Measurements from ENCODE around the gene IFT172. TPM values are rescaled to one million over a fixed set of nuclear protein-coding genes. Genes with fewer than 3 reads are reported as not detected.

The IFT172 gene
- total RNA-seq, 1 experiment from 2014 or later, result 25.3 TPM

- DNase-seq (ENCODE audit: low spot score), result peak; percentile 51
- POLR2A ChIA-PET, result interaction anchor here (0.6 to 1.5 kb wide), 4 partner anchors 23 to 390 kb away, joined by 3 to 5 read pairs (median 3); partner anchors contain the start of genes CCDC121 and GPN1
- Mint-ChIP-seq H3K4me1 (peaks cover 18% of the 10 kb centered on the region), H3K4me3 (peak overlapping the region; percentile 84), H3K36me3 (peaks cover 13% of the 10 kb centered on the region), H3K27me3 (ENCODE audit: low read depth) (peaks cover 13% of the 10 kb centered on the region), H3K27ac (peak overlapping the region; percentile 97), H3K9me3 (peaks cover 8% of the 10 kb centered on the region)
- CTCF ChIA-PET, result interaction anchor here (0.6 to 3.9 kb wide), 6 partner anchors 9 to 275 kb away, joined by 3 to 52 read pairs (median 4); partner anchors contain the start of gene NRBP1
- ATAC-seq, result peak; percentile 55
- TF ChIP-seq CTCF (IDR thresholded peaks at IDR 0.05), result peak; percentile 64
- no peak for TF ChIP-seq ETV6 (CRISPR knock-in tag; IDR thresholded peaks at IDR 0.05)
- TF ChIP-seq ATF1 (CRISPR knock-in tag; IDR thresholded peaks at IDR 0.05), result no peak
- TF ChIP-seq KAT7 (CRISPR knock-in tag; IDR thresholded peaks at IDR 0.05; ENCODE audit: borderline replicate concordance), result no peak
Measured at GRCh38 chr2:27407798-27408491, 81.6 kb downstream of the IFT172 start.

GRCh38 chr2:27400348-27401135 lies 89.0 kb downstream of the IFT172 start:
- ATAC-seq, result no peak
- Mint-ChIP-seq H3K4me1 (peaks cover 3% of the 10 kb centered on the region), H3K36me3 (peaks cover 7% of the 10 kb centered on the region), H3K27me3 (ENCODE audit: low read depth) (no peaks in the 10 kb centered on the region), H3K27ac (peak overlapping the region; percentile 39), H3K4me3 (no peak overlapping the region), H3K9me3 (no peaks in the 10 kb centered on the region)
- DNase-seq (ENCODE audit: low spot score), result no peak
- POLR2A ChIA-PET, result no interaction called here
- TF ChIP-seq NR1H2 (CRISPR knock-in tag; IDR thresholded peaks at IDR 0.05), result no peak
- TF ChIP-seq GTF2I (CRISPR knock-in tag; conservative IDR thresholded peaks at IDR 0.05), result no peak
- CTCF ChIA-PET, result no interaction called here

- no peak for DNase-seq (ENCODE audit: low spot score)
- no peaks in the 10 kb centered on the region for H3K9me3 Mint-ChIP-seq
- peak overlapping the region; percentile 91 for H3K27ac Mint-ChIP-seq
- H3K4me3 Mint-ChIP-seq, result no peak overlapping the region
- H3K4me1 Mint-ChIP-seq, result peaks cover 3% of the 10 kb centered on the region
- ChIA-PET POLR2A (no interaction called here), CTCF (interaction anchor here (0.6 kb wide), 1 partner anchor 15 kb away, joined by 3 read pairs; no protein-coding TSS in a partner anchor)
- no peak for TF ChIP-seq TCF7 (CRISPR knock-in tag; IDR thresholded peaks at IDR 0.05; ENCODE audit: low read depth)
- no peak for TF ChIP-seq ATF6 (CRISPR knock-in tag; IDR thresholded peaks at IDR 0.05)
- TF ChIP-seq ZNF671 (CRISPR knock-in tag; IDR thresholded peaks at IDR 0.05), result no peak
- TF ChIP-seq GTF2I (CRISPR knock-in tag; conservative IDR thresholded peaks at IDR 0.05), result no peak
- TF ChIP-seq E2F4 (CRISPR knock-in tag; IDR thresholded peaks at IDR 0.05; ENCODE audit: borderline replicate concordance, low read depth), result no peak
- TF ChIP-seq ATF3 (CRISPR knock-in tag; conservative IDR thresholded peaks at IDR 0.05), result no peak
- TF ChIP-seq ZNF512 (CRISPR knock-in tag; IDR thresholded peaks at IDR 0.05; ENCODE audit: borderline replicate concordance), result no peak
- no peak for TF ChIP-seq ZMAT4 (CRISPR knock-in tag; IDR thresholded peaks at IDR 0.05)
- no peak for TF ChIP-seq CDX4 (CRISPR knock-in tag; IDR thresholded peaks at IDR 0.05; ENCODE audit: borderline replicate concordance)
- no peak for TF ChIP-seq CREM (CRISPR knock-in tag; IDR thresholded peaks at IDR 0.05)
- no peak for TF ChIP-seq FOXK1 (CRISPR knock-in tag; IDR thresholded peaks at IDR 0.05)
- H3K36me3 Mint-ChIP-seq, result peaks cover 7% of the 10 kb centered on the region
- ATAC-seq, result no peak
- no peaks in the 10 kb centered on the region for H3K27me3 Mint-ChIP-seq (ENCODE audit: low read depth)
Measured at GRCh38 chr2:27398962-27399361, 90.6 kb downstream of the IFT172 start.

All from WTC11 (cell line).